SK-N-SH treated with all-trans-retinoic acid at 6 μM for 48 hours (cell line): Measurements from ENCODE around the gene NFYB.

Experiments
- ARNTL ChIP-seq: fragments of 450-650 bp; formaldehyde crosslinking; IDR thresholded peaks from 2 replicates; pipeline ENCODE4 v1.5.0; 2020; ENCODE audit warnings: low read depth, mild to moderate bottlenecking, moderate library complexity, borderline replicate concordance
- BACH2 ChIP-seq: fragments of 250-450 bp; sonication (Bioruptor Pico); IDR thresholded peaks from 2 replicates; pipeline ENCODE4 v1.9.0; 2021; ENCODE audit warnings: mild to moderate bottlenecking, borderline replicate concordance
- PPARA ChIP-seq: fragments of 250-450 bp; sonication (Bioruptor Pico); IDR thresholded peaks from 2 replicates; pipeline ENCODE4 v1.5.0; 2020; ENCODE audit warnings: mild to moderate bottlenecking, borderline replicate concordance
- TCF4 ChIP-seq: fragments of 250-450 bp; sonication (Bioruptor Pico); IDR thresholded peaks from 2 replicates; pipeline ENCODE4 v1.8.0; 2021; ENCODE audit warnings: mild to moderate bottlenecking, moderate library complexity, borderline replicate concordance
- ZFP30 ChIP-seq: fragments of 450-650 bp; formaldehyde crosslinking; IDR thresholded peaks from 2 replicates; pipeline ENCODE4 v1.5.0; 2022; ENCODE audit warnings: mild to moderate bottlenecking, moderate library complexity
- ZNF565 ChIP-seq: fragments of 450-650 bp; formaldehyde crosslinking; conservative IDR thresholded peaks from 2 replicates; pipeline ENCODE4 v1.5.0; 2020; ENCODE audit warnings: low read depth, mild to moderate bottlenecking, moderate library complexity
- TF ChIP-seq, protein P1 (sequence below): fragments of 250-450 bp; sonication (Bioruptor Pico); IDR thresholded peaks from 2 replicates; pipeline ENCODE4 v1.5.1; 2021; ENCODE audit warnings: mild to moderate bottlenecking, moderate library complexity

- TF ChIP-seq, protein P1, sequence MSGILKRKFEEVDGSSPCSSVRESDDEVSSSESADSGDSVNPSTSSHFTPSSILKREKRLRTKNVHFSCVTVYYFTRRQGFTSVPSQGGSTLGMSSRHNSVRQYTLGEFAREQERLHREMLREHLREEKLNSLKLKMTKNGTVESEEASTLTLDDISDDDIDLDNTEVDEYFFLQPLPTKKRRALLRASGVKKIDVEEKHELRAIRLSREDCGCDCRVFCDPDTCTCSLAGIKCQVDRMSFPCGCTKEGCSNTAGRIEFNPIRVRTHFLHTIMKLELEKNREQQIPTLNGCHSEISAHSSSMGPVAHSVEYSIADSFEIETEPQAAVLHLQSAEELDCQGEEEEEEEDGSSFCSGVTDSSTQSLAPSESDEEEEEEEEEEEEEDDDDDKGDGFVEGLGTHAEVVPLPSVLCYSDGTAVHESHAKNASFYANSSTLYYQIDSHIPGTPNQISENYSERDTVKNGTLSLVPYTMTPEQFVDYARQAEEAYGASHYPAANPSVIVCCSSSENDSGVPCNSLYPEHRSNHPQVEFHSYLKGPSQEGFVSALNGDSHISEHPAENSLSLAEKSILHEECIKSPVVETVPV (CRISPR knock-in tag): no peak
- TF ChIP-seq ZFP30 (CRISPR knock-in tag) (no peak), BACH2 (CRISPR knock-in tag) (no peak), ARNTL (CRISPR knock-in tag) (no peak), PPARA (no peak), TCF4 (no peak), ZNF565 (CRISPR knock-in tag) (no peak)
Measured at GRCh38 chr12:104080764-104081163, 57.2 kb downstream of the NFYB start.
